Effector CD8-positive, alpha-beta T cell (primary cell): ENCODE data around the gene ITGAV.

Experiments used
- DNase-seq: peaks from one replicate; lab custom pipeline; 2025; lab: John Stamatoyannopoulos, UW

ITGAV gene

GRCh38 chr2:186575302-186575701 lies 14.6 kb upstream of the ITGAV start:
- DNase-seq, result no peak

GRCh38 chr2:186575856-186576255 lies 14.0 kb upstream of the ITGAV start:
- no peak for DNase-seq

GRCh38 chr2:186576614-186577013 lies 13.2 kb upstream of the ITGAV start:
- no peak for DNase-seq

GRCh38 chr2:186582698-186583097 lies 7.2 kb upstream of the ITGAV start:
- no peak for DNase-seq

GRCh38 chr2:186584053-186584452 lies 5.8 kb upstream of the ITGAV start:
- no peak for DNase-seq

- DNase-seq, result no peak
Measured at GRCh38 chr2:186588421-186588820, 1.4 kb upstream of the ITGAV start.

- DNase-seq, result no peak
Measured at GRCh38 chr2:186588940-186589611, 780 bp upstream of the ITGAV start.

GRCh38 chr2:186590350-186590758 lies 498 bp downstream of the ITGAV start:
- DNase-seq, result no peak

- no peak for DNase-seq
Measured at GRCh38 chr2:186590759-186591505, 1.1 kb downstream of the ITGAV start.

- no peak for DNase-seq
Measured at GRCh38 chr2:186591506-186591890, 1.6 kb downstream of the ITGAV start.

- DNase-seq, result no peak
Measured at GRCh38 chr2:186592137-186592875, 2.5 kb downstream of the ITGAV start.

- no peak for DNase-seq
Measured at GRCh38 chr2:186593523-186593922, 3.7 kb downstream of the ITGAV start.

- no peak for DNase-seq
Measured at GRCh38 chr2:186594001-186594722, 4.3 kb downstream of the ITGAV start.

GRCh38 chr2:186595219-186595618 lies 5.4 kb downstream of the ITGAV start:
- no peak for DNase-seq

GRCh38 chr2:186599186-186599778 lies 9.4 kb downstream of the ITGAV start:
- DNase-seq, result no peak

GRCh38 chr2:186603286-186603685 lies 13.4 kb downstream of the ITGAV start:
- no peak for DNase-seq

- DNase-seq, result no peak
Measured at GRCh38 chr2:186605041-186605440, 15.2 kb downstream of the ITGAV start.

- no peak for DNase-seq
Measured at GRCh38 chr2:186607660-186608324, 17.9 kb downstream of the ITGAV start.

GRCh38 chr2:186610785-186611184 lies 20.9 kb downstream of the ITGAV start:
- DNase-seq, result no peak

- DNase-seq, result no peak
Measured at GRCh38 chr2:186611526-186611925, 21.7 kb downstream of the ITGAV start.

GRCh38 chr2:186612026-186612425 lies 22.2 kb downstream of the ITGAV start:
- DNase-seq, result no peak
